Measurements from ENCODE around the gene CHD2.
A peak's percentile ranks its signal among the peaks of the same experiment; 100 is the strongest.
"Not testable (repeated sequence)": the region's sequence is repeated elsewhere in the genome, so short reads cannot be mapped to it uniquely, and the experiment has no call there.

The CHD2 gene

DNA sequence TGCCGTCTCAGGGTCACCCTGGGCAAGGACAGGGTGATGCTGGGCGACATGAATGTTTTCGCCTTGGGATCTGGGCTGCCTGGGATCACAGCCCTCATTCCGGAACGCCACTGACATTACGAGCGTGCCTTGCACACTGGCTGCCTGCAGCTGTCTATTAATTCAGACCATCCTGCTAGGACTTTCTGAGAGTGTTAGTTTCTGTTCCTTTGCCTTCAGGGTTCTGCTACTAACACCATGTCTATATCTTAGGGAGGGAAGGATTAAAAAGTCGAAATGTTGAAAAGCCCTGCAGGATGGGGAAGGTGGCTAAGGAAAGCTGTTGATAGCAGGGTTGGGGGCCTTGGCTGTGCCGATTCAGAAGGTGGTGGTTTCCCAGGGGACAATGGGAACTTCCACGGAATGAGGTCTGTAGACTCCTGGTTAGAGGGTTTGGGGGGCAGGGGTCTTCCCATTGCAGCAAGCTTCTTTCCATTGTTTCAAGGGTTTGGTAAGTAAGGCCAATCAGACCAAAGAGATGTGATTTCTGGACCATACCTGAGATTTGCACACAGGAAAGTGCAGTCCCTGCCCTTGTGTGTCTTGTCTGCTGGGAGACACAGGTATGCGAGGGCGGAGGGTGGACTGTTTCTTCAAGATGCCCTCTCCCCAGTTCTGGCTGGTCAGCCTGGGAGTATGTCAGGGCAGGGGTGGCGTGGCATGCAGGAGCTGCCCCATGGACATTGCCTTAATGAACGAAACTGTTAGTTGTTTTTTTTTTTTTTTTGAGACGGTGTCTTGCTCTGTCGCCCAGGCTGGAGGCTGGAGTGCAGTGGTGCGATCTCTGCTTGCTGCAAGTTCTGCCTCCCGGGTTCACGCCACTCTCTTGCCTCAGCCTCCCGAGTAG is 137.9 kb downstream of the CHD2 start:
- DNase-seq: no peak

DNA sequence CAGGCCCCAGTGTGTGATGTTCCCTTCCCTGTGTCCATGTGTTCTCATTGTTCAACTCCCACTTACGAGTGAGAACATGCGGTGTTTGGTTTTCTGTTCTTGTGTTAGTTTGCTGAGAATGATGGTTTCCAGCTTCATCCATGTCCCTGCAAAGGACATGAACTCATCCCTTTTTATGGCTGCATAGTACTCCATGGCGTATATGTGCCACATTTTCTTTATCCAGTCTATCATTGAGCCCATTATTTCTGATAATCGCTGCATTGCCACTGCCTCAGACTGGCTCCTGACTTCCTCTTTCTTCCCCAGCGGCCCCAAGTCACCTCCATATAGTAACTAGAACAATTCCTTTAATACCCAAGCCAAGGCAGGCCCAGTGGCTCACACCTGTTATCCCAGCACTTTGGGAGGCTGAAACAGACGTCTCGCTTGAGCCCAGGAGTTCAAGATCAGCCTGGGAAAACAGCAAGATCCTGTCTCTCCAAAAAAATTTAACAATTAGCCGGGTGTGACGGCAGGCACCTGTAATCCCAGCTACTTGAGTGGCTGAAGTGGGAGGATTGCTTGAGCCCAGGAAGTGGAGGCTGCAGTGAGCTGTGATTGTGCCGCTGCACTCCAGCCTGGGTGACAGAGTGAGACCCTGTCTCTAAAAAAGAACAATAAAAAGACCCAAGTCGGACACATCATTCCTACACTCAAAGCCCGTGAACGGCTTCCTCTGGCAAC is 139.6 kb downstream of the CHD2 start:
- DNase-seq: not testable (repeated sequence)

DNA sequence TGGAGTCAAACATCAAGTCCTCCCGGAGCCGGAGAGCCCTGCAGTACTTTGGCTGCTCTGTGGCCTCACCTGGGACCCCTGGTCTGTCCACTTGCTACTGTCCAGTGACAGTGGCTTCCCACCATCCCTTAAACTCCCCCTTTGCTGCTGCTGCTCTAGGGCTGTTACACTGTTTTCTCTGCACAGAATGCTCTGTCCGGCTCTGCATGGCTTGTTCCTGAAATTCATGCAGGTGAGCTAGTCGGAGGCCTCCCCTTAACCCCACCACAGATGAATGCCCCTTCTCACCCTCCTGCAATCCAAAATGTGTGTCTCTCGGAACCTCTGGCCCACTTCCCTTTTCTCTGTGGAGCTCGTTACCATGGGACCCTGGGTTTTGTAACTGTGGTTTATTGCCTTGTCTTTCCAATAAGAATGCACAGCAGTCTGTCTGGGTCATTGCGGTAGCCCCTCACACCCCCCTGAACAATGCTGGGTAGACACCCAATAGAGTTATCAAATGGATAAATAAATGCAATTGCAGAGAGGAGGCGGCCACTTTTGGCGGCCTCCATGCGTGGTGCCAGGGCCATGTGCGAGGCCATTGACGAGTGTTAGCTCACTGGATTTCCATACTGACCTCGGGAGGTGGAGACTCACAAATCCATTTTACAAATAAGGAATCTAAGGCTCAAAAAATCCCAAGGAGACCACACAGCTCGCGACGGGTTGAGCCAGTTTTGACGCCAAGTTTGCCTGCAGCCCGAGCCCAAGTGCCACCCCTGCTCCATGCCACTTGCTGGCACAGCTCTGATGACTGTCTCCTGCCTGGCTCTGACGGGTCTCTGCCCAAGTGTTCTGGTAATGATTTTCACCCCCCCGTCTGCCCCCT is 140.4 kb downstream of the CHD2 start:
- DNase-seq: no peak

DNA sequence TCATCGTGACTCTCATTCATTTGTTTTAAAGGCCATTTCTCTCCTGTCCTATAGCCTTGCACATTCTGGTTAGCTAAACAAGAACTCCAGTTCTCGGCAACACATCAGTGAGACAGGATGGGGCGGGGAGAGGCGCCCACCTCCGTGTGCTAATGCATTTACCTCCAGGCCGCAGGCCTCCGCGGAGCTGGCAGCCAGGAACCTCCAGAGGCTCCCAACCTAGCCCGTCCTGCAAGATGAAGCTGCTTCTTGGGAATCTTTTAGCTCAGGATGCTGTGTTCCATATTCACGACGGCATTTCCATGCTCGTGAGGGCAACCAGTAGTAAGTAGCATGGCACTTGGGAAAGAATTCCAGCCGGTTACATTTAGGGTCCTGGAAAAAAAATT is 141.0 kb downstream of the CHD2 start:
- no peak for DNase-seq

DNA sequence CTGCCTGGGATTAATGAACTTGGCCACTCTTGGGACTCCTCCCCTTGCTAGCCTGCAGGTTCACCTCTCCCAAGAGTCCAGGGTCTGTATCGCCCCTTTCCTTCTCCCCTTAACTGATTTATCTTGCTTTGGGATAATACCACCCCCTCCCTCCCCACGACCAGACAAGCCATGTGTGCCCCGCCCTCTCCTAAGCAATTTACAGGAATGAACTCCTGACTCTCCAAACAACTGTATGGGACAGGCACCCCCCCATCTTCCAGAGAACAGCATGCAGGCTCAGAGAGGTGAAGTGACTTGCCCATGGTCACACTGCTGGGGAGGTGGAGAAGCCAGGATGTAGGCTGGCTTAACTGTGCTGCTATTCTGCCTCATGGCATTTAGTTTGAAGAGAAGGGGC is 142.1 kb downstream of the CHD2 start:
- no peak for DNase-seq

DNA sequence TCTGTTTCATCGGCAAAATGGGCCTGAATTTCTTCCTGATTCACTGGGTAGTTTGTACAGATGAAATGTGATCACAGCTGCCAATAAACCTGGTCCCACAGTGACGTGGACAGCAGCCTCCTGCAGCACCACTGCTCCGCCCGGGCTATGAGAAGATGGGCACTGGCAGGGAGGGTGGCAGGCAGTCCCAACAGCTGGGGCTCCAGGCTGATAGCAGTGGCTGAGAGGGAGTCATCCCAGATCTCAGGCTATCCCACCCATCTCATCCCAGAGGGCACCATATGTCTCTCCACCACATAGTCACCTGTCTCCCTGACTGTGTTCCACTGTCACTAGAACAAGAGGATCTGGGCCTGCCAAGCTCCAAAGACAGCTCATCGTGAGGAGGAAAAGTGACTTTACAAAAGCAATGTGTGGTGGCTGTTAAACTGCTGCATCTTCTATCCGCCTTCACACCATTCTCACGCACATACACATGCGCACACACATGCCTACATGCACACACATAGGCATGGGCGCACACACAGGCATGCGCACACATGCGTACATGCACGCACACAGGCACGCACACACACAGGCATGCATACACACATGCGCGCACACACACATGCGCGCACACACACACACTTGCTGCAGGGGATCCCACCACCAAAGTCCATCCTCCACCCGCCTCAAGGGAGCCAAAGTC is 142.7 kb downstream of the CHD2 start:
- DNase-seq: no peak

DNA sequence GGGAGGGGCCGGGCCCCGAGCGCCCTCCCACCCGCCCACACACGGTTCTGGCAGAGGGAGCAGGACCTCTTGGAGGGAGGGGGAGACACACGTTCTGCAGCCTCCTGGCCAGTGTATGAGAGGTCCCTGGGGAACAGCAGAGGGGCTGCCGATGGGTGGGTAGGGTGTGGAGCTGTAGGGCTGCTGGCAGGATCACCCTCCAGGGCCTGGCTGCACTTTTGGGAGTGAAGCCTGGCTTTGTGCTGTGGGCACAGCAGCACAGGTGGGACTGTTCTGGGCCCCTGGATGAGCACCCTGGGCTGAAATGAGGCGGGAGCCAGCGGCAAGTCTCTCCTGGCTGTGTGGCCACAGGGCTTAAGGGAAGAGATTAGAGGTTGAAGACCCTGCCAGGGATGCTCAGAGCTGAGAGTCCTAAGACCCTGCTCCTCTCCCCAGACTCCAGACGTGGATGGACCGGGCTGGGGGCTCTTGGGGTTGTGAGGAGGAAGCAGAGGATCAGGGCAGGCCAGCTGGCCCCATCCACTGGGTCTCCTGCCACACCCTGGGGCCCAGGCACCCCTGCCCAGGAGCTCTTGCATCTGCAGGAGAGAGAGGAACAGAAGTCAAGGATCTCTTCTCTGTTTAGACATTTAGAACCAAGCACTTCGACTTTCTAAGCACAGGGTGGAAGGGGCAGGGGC is 143.6 kb downstream of the CHD2 start:
- peak; percentile 18 for DNase-seq

DNA sequence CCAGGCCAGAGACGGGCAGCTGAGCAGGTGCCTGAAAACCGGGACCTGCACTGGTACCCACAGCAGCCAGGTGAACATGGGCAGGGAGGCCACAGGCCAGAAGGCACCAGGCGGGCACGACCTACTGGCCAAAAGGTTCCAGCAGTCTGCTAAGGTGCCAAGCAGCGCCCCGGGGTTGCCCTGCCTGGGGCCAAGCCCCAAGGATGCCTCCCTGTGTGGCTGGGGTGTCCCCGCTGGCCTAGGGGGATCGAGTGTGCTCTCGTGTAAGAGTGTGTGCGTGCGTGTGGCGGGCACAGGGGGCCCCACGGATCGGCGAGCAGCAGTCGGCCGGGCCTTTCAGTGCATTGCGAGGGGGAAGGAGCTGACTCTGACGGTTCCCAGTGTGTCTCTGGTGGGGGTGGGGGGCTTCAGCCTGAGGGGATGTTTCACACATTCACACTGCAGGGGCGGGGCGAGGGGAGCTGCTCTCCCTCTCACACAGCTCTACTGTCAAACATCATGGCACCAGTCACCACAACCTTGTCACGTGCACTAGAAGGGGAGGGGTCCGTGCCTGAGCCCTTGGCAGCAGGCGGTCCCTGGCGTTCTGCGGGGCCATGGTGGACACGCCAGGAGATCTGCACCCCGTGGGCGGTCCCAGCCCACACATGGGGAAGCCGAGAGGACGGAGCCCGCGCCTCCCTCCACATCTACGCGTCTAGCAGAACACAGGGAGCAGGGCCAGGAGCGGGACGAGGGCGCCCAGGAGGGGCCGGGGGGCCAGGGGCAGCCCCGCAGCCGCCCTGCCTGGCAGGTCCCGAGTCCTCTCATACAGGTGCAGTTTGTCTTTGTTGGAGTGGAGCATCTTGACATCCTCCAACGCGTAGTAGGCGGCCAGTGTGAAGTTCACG is 144.4 kb downstream of the CHD2 start:
- DNase-seq: no peak

DNA sequence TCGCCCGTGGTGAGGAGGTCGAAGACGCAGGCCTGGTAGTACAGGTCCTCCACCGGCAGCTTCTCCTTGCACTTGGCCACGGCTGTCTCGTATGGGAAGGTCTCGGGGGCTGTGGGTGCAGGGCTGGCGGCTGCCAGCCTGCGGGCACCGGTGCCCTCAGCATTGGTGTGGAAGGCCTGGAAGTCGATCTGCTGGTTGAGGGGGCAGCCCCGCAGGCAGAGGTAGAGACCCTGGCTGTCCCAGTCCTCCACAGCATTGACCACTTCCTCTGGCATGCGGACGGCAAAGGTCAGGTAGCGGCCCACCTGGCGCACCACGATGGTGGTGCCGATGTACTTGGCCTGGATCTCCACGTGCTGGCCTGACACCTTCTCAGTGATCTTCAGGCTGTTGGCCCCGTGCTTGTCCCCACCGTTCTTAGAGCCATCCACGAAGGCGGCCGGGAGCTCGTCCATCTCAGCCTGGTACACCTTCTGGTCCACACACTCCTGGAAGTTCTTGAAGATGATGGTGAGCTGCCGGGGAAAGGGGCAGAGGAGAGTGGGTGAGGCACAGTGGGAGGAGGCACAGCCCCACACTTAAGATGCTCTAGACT is 145.2 kb downstream of the CHD2 start:
- DNase-seq: no peak

DNA sequence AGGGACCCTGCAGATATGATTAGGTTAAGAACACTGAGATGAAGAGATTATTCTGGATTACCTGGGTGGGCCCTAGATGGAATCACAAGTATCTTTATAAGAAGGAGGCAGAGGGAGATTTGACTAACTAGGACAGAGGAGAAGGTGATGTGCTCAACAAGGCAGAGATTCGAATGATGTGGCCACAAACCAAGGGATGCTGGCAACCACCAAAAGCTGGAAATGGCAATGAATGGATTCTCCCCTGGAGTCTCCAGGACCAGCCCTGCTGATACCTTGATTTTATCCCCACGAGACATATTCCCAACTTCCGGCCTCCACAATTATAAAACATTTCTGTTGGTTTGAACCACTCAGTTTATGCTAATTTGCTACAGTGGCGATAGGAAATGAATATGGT is 146.0 kb downstream of the CHD2 start:
- DNase-seq: peak; percentile 21

DNA sequence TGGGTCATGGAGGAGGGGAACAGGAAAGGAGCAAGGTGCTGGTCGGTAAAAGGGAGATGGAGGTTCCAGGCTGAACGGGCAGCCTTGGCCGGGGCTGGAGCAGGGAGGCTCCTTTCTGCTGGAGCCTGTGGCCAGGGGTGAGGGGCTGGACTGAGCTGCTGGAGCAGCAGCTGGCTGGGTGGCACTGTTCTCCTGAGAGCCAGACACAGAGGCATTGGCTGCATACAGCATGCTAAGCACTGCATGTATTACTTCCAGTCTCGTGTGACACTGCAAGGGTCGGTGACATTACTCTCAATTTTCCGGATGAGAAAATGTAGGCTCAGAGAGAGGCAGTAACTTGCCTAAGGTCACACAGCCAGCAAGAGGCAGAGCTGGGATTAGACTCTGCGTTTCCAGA is 146.6 kb downstream of the CHD2 start:
- DNase-seq: no peak

DNA sequence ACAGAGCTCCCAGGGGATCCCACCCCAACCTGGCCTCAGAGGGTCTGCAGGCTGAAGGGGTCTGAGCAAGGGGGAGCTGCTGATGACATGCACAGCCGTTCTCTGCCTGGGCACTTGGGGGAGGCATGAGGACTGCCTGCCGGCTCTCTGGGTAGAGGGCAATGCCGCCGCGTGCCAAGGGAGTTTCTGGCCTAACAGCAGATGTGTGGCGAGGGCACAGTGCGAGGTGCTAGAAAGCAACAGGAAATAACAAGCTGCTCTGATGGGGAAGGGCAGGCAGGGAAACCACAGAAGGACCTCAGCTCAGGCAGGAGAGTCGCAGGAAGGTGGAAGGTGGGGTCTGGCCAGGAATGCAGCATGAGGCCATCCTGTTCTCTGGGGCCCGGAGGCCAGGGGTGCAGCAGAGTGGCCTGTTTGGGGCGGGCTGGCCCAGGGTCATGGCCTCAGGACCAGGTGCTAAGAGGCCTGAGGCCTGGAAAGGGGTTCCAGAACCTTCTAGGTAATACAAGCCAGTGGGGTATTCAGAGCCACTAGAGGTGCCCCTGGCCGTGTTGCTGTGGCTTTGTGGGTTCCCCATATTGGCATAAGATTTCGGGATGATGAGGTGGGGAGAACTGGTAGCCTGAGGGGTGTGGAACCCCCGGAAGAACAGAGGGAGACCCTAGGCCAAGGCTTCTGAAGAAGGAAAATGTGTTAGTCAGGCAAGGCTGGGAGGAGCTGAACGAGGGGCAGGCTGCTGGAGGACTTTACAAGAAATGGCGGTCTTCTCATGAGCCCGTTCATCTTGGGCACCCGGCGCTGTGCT is 147.7 kb downstream of the CHD2 start:
- DNase-seq: no peak

DNA sequence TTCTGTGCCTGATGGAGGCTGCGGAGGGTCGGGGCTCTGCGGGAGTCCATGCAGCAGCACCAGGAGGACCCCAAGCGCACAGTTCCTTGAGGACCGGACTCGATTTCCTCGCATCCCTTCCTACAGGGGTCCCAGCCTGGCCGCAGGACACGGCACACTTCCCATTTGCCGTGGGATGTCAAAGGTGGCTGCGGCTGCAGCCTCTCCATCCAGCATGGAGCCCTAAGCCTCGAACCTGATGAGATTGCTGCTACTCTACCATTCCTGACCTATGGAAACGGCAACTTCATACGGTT is 148.2 kb downstream of the CHD2 start:
- DNase-seq: no peak

DNA sequence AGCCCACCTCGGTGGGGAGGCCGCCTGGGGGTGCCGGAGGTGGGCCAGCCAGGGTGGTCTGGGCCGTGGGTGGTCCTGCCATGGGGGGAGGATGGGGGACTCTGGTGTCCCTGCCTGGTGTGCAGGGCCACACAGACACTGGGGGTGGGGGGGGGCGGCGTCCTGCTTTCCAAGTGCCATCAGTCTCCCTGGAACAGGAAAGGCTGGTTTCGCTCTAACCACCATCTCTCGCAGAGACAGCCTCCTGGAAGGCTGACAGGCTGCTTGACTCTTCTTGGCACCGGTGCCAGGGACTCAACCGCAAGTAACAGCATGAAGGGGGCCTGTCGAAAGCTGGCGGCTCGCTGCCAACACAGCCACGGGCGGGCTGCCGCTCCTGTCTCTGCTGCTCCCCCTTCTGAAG is 148.6 kb downstream of the CHD2 start:
- no peak for DNase-seq

DNA sequence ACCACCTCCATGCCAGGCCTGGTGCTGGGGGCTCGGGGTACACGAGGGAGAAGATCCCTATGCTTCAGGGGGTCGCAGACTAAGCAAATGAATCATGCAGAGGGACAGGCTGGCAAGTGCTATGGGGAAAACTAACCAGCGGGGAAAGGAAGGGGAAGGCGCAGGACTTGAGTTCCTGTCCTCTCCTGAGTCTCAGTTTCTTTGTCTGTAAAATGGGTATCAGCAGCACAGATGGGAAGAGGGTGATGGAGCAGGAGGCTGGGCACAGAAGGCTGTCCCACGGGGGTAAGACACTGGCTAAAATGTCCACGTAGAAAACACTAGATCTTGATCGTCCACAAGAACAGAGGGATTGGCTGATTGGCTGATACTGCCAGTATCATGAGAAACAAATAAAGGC is 149.1 kb downstream of the CHD2 start:
- DNase-seq: no peak

DNA sequence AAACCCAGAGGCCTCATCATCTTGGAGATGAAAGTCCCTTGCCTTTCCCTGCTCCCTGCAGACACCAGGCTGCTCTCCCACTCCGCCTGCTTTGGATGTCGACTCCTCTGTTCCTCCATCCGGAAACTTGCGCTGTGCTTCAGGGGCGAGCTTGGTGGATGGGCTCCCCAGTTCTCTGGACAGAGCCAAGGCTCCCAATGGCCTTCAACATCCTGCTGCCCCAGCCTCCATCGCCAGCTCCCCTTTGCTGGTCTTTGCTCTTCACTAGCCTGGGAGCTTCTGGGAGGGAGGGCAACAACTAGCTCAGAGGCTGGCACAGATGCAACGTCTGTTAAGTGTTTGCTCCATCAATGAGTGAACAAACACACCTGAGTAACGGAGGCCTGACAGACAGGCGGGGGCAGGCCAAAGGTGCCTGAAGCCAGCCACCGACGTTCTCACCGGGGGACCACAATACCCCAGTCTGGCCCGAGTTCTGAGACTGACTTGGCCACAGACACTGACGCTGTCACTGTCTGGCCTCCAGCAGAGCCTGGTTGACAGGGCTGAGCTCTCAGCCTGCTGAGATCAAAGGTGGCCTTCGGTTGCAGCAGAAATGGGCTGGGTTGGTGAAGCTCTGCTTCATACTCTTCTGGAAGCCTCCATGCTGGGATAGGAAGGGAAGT is 149.9 kb downstream of the CHD2 start:
- DNase-seq: no peak

DNA sequence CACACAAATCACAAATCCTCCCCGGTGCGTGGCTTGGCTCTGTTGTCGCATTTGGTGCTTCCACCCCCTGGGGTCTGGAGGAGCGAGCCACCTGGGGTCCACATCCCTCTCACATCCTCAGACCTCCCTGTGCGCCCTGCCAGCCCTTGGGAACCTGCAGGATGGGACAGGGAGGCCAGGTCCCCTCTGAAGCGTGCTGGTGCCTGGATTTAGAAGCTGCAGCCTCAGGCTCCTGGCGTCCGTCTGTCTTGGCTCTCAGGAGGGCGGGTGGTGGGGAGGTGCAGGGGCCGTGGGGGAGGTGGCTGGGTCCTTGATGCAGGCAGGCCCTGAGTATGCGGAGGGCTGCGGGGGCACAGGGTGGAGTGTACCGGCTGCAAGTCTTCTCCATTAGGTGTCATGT is 150.5 kb downstream of the CHD2 start:
- no peak for DNase-seq

DNA sequence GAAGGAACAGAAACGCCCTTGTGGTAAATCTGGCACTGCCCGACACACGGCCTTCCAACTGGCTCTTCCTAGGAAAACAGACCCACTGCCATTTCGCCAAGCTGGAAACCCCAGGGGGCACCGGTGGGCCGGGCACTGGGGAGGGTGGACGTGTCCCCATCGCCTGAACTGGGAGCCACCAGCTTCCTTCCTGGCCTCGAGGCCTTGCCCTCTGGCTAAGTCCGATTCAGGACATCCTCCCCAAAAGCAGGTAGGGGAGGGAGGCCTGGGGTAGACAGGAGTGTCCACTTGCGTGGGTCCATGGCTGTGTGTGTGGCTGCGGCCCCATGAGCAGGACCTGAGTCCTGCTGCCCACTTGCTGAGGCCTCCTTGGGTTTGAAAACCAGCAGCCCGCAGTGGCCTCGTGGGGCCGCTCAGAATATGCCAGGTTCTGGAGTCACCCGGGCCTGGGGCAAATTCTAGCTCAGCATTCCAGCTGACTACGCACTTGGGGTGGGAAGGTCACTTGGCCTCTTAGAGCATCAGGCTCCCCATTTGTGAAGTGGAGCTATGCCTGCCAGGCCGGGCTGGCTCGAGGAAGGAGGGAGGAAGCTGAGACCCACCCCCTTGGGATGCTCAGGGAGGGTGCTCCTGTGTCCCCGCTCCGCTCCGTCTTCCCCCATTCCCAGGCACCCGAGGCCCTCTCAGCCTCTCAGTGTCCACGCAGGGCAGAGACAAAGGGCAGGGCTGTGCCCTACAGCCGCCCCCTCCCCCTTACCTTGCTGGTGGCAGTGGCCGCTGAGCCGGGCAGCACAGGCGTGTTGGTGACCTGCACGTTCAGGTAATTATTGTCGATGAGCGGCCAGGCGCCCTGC is 151.3 kb downstream of the CHD2 start:
- no peak for DNase-seq
